Natural killer cell (primary cell): ENCODE measurements around the gene CWF19L2. TPM values are rescaled to one million over a fixed set of nuclear protein-coding genes. Genes with fewer than 3 reads are reported as not detected.

Experiments used
- ATAC-seq, 3 donors: fragments of 150-1000 bp in 2 of 3; fragments of 200-7000 bp in 1 of 3; cut with Tn5 transposase; 1 replicate in 1 of 3; 2 replicates in 2 of 3; pipeline ENCODE4 v1.10.0; 2021; ENCODE audit warnings: mild to moderate bottlenecking in 2 of 3, moderate library complexity in 2 of 3
- DNase-seq, 2 donors: peaks; one replicate each; pipeline versions ENCODE4 v3.0.0 to v3.0.0-alpha.2; 2013 to 2021; ENCODE audit warnings: mixed read lengths in 1 of 2
- H3K27ac ChIP-seq: one replicate; pipeline ENCODE4 v1.5.1; 2013; ENCODE audit warnings: mild to moderate bottlenecking, low read length
- H3K27me3 ChIP-seq: one replicate; pipeline ENCODE4 v1.6.1; 2013; ENCODE audit warnings: low read length; ENCODE audit not compliant: control insufficient read depth, insufficient read depth
- H3K36me3 ChIP-seq: one replicate; pipeline ENCODE4 v1.6.1; 2013; ENCODE audit warnings: low read length; ENCODE audit not compliant: control insufficient read depth, insufficient read depth
- H3K4me1 ChIP-seq: one replicate; pipeline ENCODE4 v1.6.1; 2013; ENCODE audit warnings: low read length; ENCODE audit not compliant: control insufficient read depth, insufficient read depth
- H3K4me3 ChIP-seq: one replicate; pipeline ENCODE4 v1.5.1; 2013; ENCODE audit warnings: low read length
- H3K9me3 ChIP-seq: one replicate; pipeline ENCODE4 v1.6.1; 2013; ENCODE audit warnings: low read length; ENCODE audit not compliant: control insufficient read depth, insufficient read depth
- H3K27ac Mint-ChIP-seq, 2 donors: one replicate each; pipeline ENCODE4 v1.8.0; 2022; ENCODE audit warnings: mild to moderate bottlenecking in 2 of 2, mixed read lengths in 2 of 2, moderate library complexity in 1 of 2
- H3K27me3 Mint-ChIP-seq, 2 donors: one replicate each; pipeline ENCODE4 v1.8.0; 2022; ENCODE audit warnings: low read depth in 2 of 2, mixed read lengths in 2 of 2
- H3K36me3 Mint-ChIP-seq: one replicate; pipeline ENCODE4 v1.8.0; 2022; ENCODE audit warnings: mixed read lengths
- H3K4me1 Mint-ChIP-seq, 2 donors: one replicate each; pipeline ENCODE4 v1.8.0; 2022; ENCODE audit warnings: mixed read lengths in 2 of 2
- H3K4me3 Mint-ChIP-seq: one replicate; pipeline ENCODE4 v1.8.0; 2022; ENCODE audit warnings: mild to moderate bottlenecking, moderate library complexity, mixed read lengths
- H3K9me3 Mint-ChIP-seq, 2 donors: one replicate each; pipeline ENCODE4 v1.8.0; 2022; ENCODE audit warnings: mixed read lengths in 2 of 2
- CTCF ChIP-seq: fragments of 200-600 bp; IDR thresholded peaks from one replicate; pipeline ENCODE4 v1.8.0; 2022; ENCODE audit warnings: antibody characterized with exemption
- WGBS: methylation state at CpG from one replicate; pipeline ENCODE4 v1.1.7; 2013; ENCODE audit warnings: missing lambda C conversion rate; ENCODE audit not compliant: insufficient coverage; 5-methylcytosine and 5-hydroxymethylcytosine counted together
- intact Hi-C: fragments of 100-400 bp; cut with micrococcal nuclease; formaldehyde crosslinking; loops from one replicate; pipeline ENCODE4 v1.14.2; 2022
- total RNA-seq, 4 donors: library from RNA; stranded (reverse); fragments of 120-200 nt in 1 of 4; gene quantifications; one replicate each; pipeline versions ENCODE4 v1.2.3 to v1.2.4, GENCODE V29; 2013 to 2022

Gene CWF19L2
- total RNA-seq, 3 donors from 2014 or later (not counting 1 experiment from before 2014, with no cell fraction given) = 25.8 to 34.8 (median 28.0) TPM

DNA sequence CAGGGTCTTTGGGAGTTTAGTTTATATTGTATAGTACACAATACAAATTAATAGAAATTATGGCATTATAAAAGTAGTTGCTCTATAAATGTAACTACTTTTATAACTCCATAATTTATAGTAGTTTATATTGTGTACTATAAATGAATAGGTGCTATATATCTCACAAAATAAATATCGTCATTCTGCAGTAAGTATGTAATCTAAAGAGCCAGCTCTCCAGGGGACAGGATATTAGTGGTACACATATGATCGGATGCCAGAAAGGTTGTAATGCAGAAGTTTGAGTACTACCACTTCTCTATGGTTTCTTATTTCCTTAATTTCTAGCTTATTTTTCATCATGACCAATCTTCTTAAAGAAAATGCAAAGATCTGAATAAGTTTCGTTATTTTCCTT, 20.2 kb upstream of the CWF19L2 start:
- intact Hi-C loops = no loop called here
- DNase-seq (no peak), ATAC-seq (no peak)
- WGBS = 87% methylated on average over 3 of the region's 3 CpGs
- Mint-ChIP-seq H3K36me3 (no peaks in the 10 kb centered on the region), H3K27ac (no peak overlapping the region), H3K4me1 (no peaks in the 10 kb centered on the region), H3K9me3 (no peaks in the 10 kb centered on the region), H3K4me3 (no peak overlapping the region), H3K27me3 (peaks cover 28 to 48% of the 10 kb centered on the region in 2 donors)
- H3K27ac ChIP-seq = no peak overlapping the region
- H3K4me3 ChIP-seq = no peak overlapping the region
- peaks cover 2% of the 10 kb centered on the region for H3K27me3 ChIP-seq
- no peaks in the 10 kb centered on the region for H3K36me3 ChIP-seq
- H3K9me3 ChIP-seq = no peaks in the 10 kb centered on the region
- no peaks in the 10 kb centered on the region for H3K4me1 ChIP-seq
- TF ChIP-seq CTCF = no peak

DNA sequence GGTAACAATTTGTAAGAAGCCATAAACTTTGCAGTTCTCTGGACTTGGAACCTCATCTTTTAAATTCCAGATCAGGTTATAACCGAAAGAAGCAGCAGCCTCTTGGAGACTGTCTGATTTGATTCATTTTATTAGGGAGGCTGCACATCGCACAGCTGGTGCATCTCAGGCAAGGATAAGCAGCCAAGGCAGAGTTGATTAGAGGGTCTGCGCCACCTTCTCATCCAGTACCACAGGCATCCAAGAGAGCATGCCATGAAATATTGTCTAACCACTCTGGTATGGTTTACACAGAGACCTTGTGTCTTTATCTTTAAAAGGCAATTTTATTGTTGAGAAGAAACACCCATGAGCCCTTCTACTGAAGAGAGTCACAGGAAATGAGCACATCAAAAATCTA, 16.2 kb upstream of the CWF19L2 start:
- DNase-seq (no peak), ATAC-seq (no peak)
- H3K27ac ChIP-seq = no peak overlapping the region
- H3K27me3 ChIP-seq = peaks cover 4% of the 10 kb centered on the region
- TF ChIP-seq CTCF = no peak
- H3K27me3 Mint-ChIP-seq = peaks cover 53 to 88% of the 10 kb centered on the region in 2 donors
- no peak overlapping the region for H3K27ac Mint-ChIP-seq
- 89% methylated on average over 3 of the region's 3 CpGs for WGBS
- no peaks in the 10 kb centered on the region for H3K36me3 ChIP-seq
- H3K9me3 Mint-ChIP-seq = no peaks in the 10 kb centered on the region
- no peaks in the 10 kb centered on the region for H3K9me3 ChIP-seq
- intact Hi-C loops = no loop called here
- no peaks in the 10 kb centered on the region for H3K4me1 Mint-ChIP-seq
- no peak overlapping the region for H3K4me3 ChIP-seq
- no peak overlapping the region for H3K4me3 Mint-ChIP-seq
- H3K36me3 Mint-ChIP-seq = no peaks in the 10 kb centered on the region
- H3K4me1 ChIP-seq = no peaks in the 10 kb centered on the region

- no peaks in the 10 kb centered on the region for H3K9me3 ChIP-seq
- ATAC-seq (no peak), DNase-seq (no peak)
- H3K27me3 Mint-ChIP-seq = peaks cover 58 to 84% of the 10 kb centered on the region in 2 donors
- H3K36me3 ChIP-seq = no peaks in the 10 kb centered on the region
- H3K4me1 ChIP-seq = no peaks in the 10 kb centered on the region
- H3K4me1 Mint-ChIP-seq = no peaks in the 10 kb centered on the region
- H3K4me3 Mint-ChIP-seq = no peak overlapping the region
- no peak overlapping the region for H3K27ac ChIP-seq
- no peak overlapping the region for H3K4me3 ChIP-seq
- H3K27ac Mint-ChIP-seq = no peak overlapping the region
- no peaks in the 10 kb centered on the region for H3K36me3 Mint-ChIP-seq
- 83% methylated on average over 1 of the region's 1 CpG for WGBS
- no peak for TF ChIP-seq CTCF
- intact Hi-C loops = no loop called here
- peaks cover 10% of the 10 kb centered on the region for H3K27me3 ChIP-seq
- H3K9me3 Mint-ChIP-seq = no peaks in the 10 kb centered on the region
Measured at GRCh38 chr11:107472966-107473365, 15.3 kb upstream of the CWF19L2 start.

DNA sequence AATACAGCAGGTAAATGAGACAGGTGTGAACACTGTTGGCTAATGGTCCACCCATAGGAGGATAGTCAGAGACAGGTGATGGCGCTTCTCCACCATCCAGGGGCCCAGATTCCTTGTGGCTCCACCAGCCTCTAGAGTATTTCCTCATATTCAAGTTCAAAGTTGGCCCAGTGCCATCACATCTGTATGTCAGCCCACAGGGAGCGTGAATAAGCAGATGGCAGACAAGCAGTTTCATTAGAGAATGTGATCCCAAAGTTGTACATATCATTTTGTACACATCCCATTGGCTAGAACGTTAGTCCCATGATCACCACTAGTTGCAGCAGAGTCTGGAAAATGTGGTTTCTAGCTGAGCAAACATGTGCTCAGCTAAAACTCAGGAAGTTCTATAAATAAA, 11.0 kb upstream of the CWF19L2 start:
- Mint-ChIP-seq H3K27ac (no peak overlapping the region), H3K4me3 (no peak overlapping the region), H3K4me1 (no peaks in the 10 kb centered on the region), H3K27me3 (peaks cover 48 to 65% of the 10 kb centered on the region in 2 donors), H3K9me3 (peaks cover 0 to under 1% of the 10 kb centered on the region in 2 donors), H3K36me3 (peaks cover 2% of the 10 kb centered on the region)
- intact Hi-C loops = no loop called here
- WGBS = 38% methylated on average over 3 of the region's 3 CpGs
- no peak for DNase-seq
- Histone ChIP-seq H3K27me3 (peaks cover 8% of the 10 kb centered on the region), H3K36me3 (no peaks in the 10 kb centered on the region), H3K4me3 (no peak overlapping the region), H3K9me3 (no peaks in the 10 kb centered on the region), H3K27ac (no peak overlapping the region), H3K4me1 (no peaks in the 10 kb centered on the region)
- no peak for TF ChIP-seq CTCF
- ATAC-seq = no peak
